GM18870 (cell line): ENCODE measurements around the gene GPR146.

Experiments used
- ATAC-seq: cut with Tn5 transposase; IDR thresholded peaks from one replicate; pipeline ENCODE4 v1.9.1; 2021; ENCODE audit warnings: moderate library complexity; ENCODE audit not compliant: unreplicated experiment

The GPR146 gene

DNA sequence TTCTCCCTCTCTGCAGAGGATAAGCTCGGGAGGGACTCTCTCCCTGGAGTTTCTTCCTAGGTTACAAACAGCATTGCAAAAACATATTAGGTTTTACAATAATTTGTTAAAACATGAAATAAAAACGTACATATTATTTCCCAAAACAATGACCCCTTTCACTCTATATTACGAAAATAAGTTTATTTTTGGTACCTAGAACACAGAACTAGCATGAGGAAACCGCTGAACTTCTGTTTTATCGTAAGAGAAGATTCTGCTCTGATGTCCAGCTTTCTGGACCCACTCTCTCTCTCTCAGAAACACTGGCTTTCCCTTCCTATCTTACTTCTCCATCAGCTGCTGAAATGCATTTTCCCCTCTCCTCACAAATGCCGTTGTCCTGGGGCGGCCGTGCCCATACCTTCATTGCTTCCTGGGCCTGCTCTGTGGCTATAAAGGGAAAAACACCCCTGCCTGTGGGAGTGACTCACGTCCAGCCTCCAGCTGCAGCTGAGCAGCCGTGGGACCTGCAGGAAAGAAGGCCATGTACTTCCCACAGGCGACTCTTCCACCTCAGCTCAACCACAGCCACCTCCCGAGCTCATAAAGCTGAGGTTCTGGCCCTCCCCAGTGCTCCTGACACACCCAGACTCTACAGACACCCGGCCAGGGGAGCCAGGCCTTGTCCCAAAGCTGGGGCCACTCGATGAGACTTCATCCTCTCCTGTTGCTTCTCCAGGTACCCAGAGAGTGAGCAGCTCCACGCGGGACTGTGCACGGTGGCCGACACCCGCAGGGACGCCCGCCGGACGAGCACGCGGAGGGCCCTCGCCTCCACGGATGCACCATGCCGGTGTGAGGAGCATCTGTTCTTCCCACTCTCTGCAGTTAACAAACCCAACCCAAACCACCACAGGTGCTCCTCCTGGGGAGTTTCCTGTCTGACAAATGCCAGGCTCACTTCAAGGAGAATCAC lies 46.6 kb downstream of the GPR146 start:
- ATAC-seq, result no peak

DNA sequence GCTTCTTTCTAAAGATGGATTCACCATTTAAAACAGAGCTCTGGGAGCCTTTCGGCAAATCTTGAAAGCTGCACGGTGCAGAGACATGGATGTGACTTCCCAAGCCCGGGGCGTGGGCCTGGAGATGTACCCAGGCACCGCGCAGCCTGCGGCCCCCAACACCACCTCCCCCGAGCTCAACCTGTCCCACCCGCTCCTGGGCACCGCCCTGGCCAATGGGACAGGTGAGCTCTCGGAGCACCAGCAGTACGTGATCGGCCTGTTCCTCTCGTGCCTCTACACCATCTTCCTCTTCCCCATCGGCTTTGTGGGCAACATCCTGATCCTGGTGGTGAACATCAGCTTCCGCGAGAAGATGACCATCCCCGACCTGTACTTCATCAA lies 47.3 kb downstream of the GPR146 start:
- ATAC-seq, result no peak

DNA sequence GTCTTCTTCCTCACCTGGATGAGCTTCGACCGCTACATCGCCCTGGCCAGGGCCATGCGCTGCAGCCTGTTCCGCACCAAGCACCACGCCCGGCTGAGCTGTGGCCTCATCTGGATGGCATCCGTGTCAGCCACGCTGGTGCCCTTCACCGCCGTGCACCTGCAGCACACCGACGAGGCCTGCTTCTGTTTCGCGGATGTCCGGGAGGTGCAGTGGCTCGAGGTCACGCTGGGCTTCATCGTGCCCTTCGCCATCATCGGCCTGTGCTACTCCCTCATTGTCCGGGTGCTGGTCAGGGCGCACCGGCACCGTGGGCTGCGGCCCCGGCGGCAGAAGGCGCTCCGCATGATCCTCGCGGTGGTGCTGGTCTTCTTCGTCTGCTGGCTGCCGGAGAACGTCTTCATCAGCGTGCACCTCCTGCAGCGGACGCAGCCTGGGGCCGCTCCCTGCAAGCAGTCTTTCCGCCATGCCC lies 47.9 kb downstream of the GPR146 start:
- ATAC-seq, result no peak

DNA sequence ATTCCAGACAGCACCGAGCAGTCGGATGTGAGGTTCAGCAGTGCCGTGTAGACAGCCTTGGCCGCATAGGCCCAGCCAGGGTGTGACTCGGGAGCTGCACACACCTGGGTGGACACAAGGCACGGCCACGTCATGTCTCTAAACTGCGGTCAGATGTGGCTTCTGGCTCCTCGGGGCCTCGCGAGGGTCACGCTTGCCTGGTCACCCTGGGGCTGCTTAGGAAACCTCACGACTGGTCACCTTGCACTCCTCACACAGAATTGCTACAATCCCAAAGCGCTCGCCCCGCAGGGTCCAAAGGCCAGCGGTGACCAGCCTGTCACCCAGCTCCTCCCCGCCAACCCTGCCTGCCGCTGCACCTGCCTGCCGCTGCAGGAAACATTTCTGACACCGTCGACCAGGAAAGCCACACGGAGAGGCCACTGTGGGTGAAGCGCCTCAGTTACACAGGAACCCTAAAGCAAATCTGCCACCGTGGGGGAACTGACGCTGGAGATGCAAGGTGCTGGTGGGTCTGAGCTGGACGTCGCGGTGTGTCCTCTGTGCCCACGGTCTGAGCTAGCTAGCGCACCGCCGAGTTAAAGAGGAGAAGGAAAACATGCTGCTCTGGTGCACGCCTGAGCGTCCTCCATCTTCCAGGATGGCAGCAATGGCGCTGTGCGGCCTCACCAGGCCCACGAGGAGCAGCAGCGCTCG lies 48.6 kb downstream of the GPR146 start:
- no peak for ATAC-seq

DNA sequence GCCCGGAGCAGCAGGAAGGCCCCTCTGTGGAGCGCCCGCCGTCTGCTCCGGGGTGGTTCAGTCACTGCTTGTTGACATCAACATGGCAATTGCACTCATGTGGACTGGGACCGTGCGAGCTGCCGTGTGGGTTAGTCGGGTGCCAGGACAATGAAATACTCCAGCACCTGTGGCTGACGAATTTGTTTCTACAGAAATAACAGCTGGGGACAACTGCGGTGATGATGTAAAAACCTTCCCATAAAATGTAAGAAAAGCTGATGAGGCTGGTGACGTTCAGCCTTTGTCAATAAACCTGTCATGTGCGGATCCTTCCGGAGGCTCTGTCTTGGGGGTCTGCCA lies 49.1 kb downstream of the GPR146 start:
- ATAC-seq, result no peak

DNA sequence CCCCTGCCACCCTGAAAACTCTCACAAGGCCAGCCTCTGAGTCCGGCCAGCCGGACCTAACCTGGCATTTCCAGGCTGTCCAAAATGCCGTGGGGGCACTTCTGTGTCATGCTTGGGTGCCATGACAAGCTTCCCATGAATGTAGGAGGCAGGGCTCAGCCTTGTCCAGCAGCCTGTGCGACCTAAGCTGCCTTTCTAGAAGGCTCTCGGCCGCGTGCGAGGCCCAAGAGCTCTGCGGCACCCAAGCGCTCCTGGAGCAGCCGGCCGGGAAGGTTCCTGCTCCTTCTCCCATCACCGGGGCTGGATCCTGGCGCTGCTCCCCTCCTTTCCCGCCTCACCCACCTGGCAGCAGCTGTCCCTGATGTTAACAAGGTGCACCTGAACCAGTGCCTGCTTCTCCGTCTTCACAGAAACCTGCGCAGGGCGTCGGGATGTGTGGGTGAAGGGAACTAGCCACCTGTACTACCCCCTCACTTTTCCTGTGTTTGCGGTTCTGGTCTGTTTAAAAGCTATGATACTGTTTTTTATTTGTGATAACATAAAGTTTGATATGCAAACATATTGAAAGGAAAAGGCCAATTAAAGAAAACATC lies 49.7 kb downstream of the GPR146 start:
- ATAC-seq, result no peak

DNA sequence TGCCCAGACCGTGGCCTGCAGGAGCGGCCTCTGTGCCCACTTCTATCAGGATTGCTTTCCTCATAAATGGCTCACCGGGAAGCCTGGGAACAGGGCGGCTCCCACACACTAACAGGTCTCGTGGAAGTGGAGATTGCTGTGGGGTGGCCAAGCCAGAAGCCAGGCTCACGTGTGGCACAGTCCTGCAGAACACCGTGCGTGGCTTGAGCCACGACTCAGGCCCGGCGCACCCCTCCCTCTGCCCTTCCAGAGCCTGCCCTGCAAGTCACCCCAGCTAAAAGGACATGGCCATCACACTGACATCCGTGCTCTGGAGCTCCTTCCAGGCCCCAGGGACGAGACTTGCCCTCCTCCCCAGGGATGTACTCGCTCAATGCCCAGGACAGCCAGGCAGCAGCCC lies 50.5 kb downstream of the GPR146 start:
- no peak for ATAC-seq

DNA sequence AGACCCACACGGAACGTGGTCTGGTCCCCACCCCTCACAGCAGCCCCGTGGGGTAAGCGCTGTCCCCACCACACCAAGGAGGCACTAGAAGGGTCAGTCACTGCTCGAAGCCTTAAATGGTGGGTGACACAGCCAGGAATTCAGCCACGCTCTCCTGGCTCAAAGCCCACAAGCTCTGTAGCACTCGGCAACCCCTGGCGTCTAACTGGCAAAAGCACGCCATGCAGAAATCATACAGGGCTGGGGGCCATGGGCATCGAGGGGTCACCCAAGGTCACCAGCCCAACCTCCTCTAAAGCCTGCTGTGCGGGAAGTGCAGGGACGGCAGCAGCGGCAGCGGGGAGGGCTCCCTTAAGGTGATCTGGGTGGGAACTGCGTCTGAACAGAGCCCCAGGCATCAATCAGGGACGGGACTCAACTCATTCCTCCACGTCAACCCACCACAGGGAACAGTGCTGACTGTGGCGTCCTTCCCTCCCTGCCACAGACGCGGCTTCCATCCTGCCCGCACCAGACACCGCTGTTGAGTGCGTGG lies 51.3 kb downstream of the GPR146 start:
- no peak for ATAC-seq

DNA sequence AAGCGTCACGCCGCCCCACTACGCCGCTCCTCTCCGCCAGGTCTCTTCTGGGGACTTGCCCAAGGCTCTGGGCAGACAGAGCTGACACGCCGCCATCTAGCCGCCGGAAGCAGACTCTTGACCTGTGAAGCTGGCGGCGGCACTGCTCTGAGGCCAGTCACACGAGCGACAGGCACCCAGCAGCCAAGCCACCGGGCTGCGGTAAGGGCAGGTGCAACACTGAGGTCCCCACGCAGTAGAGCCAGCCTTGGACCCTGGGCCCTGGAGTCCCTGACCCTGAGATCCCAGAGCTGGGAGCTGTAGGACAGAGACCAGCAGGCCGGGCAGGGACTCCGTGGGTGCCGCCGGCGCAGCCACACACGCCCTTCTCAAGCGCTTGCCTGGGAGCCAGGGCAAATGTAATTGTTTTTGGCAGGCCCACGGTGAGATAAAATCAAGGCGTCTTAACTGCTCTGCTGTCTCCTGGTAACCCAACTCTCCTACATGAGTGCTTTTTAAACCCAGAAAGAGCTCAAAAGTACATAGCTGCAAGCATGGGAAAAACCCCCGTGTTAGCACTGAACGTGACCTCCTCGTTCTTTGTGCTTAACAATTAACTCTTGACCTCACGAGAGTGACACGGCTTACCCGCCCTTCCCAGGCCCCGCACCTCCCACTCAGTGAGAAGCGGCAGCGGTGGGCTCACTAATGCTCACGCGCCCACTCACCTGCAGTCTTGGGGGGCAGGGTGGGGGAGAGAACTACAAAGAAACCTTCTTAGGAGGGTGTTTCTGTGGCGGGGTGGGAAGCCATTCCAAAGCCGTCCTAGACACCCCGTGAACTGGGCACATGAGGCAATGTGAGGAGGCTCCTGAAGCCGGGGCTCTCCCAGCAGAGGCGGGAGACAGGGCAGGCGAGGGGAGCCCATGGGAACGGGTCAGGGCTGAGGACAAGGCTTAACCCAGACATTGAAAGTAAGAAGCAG lies 52.1 kb downstream of the GPR146 start:
- no peak for ATAC-seq

DNA sequence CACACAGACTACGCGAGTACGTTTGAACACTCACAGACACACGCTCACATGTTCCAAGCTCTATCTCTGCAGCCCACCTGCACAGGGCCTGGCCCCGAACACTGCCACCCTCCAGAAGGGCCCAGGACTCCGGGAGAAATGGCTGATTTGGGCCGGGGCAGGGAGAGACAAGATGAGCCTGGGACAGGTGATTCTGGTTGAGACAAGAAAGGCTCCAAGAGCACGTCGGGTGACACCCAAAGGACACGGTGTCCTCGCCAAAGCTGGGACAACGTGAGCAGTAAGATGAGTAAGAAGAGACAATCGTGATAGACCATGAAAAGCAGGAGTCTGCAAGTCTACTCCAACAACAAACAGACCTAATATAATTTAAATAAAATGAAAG lies 52.8 kb downstream of the GPR146 start:
- no peak for ATAC-seq

DNA sequence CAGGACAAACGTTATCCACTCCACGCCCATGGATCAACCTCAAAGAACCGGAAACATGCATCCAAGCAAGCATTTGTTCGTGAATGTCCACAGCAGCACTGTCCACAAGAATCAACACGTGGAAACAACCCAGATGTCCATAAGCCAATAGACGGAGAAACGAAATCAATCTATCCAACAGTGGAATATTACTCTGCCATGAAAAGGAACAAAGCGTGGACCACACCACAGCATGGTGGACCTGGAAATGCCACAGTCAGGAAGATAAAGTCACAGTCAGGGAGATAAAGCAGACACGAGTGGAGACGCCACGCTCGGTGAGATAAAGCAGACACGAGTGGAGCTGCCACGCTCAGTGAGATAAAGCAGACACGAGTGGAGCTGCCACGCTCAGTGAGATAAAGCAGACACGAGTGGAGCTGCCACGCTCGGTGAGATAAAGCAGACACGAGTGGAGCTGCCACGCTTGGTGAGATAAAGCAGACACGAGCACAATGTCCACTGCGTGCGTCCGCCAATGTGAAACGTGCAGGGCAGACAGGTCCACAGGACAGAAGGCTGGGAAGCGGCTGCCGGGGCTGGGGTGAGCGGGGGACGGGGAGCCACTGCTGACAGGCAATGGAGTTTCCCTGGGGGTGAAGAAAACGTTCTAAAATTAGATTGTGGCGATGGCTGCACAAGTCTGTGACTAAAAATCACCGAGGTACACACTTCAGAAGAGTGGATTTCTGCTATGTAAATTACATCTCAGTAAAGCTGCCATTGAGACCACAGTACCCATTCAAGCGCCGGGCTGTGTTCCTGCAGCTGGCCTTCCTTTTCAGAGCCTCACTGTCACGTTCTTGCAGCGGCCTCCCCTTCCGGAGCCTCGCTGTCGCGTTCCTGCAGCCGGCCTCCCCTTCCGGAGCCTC lies 54.2 kb downstream of the GPR146 start:
- no peak for ATAC-seq

DNA sequence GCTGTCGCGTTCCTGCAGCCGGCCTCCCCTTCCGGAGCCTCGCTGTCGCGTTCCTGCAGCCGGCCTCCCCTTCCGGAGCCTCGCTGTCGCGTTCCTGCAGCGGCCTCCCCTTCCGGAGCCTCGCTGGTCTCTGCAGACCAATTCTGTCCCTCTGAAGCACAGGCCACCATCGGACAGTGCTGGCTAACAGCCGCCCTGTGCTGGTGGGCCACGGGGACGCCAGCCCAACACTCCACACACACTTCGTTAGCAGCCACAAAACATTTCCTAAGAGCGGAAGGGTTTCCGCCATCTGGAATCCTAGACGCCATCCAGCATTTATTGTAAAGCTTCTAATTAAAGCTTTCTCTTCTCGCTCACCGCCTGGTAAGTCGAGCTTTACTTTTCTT lies 54.8 kb downstream of the GPR146 start:
- no peak for ATAC-seq

DNA sequence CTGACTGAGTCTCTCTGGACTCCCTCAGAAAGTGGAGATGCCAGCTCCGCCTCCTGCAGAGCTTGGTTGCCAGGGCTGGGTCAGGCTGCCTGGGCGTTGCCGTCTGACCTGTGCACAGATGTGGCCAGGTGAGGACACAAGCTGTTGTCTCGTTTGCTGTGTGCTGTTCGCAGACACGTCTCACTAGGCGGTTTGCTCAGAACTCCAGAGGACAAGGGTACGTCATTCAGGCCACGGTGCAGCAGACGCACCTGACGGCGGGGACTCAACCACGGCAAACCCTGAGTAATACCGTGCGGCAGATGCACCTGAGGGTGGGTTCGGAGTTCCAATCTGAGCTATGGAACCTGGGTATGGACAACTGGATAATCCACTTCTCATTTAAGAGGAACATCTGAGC lies 55.3 kb downstream of the GPR146 start:
- no peak for ATAC-seq

DNA sequence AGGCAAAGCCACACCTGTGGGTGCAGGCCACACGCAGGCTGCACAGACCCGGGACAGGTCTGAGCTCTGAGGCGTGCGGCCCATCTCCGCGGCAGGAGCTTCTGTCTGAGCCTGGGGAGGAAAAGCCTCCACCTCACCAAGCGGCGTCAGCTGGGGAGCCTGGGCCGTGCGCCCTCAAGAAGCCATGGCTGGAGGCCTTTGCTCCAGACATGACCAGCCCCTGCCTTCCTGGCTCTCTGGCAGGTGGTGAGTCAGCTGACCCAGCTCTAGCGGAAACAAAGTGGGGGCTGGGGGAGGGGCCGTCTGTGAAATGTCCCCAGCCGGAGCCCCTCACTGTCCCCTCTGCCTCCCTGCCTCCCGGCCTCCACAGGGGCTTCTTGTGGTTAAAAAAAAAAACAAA lies 56.0 kb downstream of the GPR146 start:
- ATAC-seq, result no peak

DNA sequence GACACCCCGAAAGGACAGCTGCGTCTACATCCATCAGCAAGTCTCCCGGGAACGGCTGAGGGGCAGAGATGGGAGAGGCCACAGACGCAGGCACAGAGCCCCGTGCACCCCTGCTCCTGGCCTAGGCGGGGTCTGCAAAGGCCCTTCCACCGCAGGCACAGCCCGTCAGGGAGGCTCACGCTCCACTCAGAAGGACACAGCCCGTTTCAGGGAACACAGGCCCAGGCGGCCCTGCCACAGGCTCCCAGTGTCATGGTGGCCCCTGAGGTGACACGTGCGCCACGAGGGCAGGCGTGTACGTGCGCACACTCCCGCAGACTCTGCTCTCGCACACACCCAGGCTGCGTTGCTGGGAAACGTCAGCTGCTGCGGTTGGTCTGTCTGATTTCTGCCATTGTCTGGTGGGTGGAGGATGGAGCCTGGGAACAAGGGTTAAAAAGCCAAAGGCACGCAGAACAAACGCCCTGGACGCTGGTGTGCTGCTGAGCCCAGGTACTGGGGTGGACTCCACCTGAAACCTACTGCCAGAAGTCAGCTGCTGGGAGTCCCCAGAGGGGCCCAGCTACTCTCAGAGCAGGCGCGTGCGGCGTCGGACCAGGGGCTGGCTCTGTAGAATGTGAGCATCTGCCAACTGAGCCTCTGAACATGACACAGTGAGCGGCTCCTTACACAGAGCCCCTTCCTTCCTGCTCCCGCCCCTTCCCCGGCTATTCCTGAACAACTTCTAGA lies 56.7 kb downstream of the GPR146 start:
- ATAC-seq, result no peak

DNA sequence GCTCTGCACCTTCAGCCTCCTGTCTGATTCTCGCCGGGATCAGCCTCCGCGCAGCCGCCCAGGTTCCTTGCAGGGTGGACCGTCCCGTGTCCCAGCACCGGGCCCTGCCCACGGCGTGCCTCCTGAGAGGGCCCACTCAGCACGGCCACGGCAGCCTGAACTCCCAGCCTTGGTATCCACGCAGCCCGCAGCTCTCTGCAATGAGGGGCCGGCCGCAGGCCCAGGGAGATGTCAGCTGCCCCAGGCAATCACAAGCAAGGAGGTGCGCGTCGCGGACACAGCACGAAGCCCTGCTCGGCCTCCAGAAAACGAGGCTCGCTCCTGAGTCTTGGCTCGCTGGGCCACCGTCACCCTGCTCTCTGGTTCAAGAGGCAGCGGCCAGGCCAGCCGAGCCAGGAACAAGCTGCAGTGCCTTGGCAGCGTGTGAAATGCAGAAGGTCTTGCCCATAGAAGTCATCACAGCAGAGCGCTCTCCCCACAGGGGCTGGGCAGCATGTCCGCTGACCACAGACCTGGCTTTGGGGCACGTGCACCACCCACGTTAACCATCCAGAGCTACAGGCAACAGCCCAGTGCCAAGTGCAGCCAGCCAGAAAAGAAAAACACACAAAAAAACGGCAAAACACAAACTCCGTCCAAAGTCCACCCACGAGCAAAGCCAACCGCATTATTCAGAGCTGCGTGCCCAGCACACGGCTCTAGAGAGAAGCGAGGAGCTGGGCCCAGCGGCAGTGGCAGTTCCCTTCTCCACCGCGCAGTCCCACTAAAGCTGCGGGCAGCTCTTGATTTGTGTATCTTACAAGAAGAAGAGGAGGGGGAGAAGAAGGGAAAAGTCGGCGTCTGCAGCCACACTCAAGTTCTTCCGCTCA lies 57.5 kb downstream of the GPR146 start:
- ATAC-seq, result no peak

DNA sequence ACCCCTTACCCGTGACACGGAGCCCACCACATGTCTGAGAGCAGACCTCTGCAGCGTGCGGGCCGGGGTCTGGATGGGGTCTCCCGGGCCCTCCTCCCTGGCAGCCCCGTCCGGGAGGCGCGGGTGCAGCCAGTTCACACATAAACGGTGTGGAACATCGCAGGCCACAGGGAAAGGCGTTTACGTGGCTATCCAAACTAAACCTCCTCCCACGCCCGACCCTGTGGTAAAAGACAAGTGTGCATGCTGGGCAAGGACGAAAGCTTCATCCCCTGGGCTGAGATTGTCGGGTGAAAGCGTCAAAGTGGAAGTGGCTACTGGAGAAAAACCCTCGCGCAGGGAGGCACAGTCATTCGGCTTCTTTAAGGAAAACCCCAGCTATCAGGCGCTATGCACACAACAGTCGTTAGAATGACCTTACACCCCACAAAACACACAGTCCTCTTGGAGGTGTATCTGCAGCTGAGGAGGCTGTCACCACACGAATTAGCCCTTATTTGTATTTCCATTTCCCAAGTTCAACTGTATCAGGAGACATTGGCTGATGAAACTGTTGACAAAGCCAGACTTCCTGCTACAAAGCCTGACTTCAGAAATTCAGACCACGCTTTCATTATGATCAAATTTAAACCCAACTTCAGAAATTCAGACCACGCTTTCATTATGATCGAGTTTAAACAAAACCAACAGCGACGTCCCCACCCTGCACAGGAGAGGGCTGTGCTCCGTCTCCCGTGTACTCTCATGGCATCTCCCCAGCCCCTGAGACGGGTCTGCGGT lies 58.9 kb downstream of the GPR146 start:
- no peak for ATAC-seq
